NCI-H1694 (cell line): ENCODE results near the gene RPL4.
"Not testable (repeated sequence)": the region's sequence is repeated elsewhere in the genome, so short reads cannot be mapped to it uniquely, and the experiment has no call there.

Experiments used
- DNase-seq: peaks from one replicate; lab custom pipeline; 2025; lab: John Stamatoyannopoulos, UW

Gene RPL4

DNA sequence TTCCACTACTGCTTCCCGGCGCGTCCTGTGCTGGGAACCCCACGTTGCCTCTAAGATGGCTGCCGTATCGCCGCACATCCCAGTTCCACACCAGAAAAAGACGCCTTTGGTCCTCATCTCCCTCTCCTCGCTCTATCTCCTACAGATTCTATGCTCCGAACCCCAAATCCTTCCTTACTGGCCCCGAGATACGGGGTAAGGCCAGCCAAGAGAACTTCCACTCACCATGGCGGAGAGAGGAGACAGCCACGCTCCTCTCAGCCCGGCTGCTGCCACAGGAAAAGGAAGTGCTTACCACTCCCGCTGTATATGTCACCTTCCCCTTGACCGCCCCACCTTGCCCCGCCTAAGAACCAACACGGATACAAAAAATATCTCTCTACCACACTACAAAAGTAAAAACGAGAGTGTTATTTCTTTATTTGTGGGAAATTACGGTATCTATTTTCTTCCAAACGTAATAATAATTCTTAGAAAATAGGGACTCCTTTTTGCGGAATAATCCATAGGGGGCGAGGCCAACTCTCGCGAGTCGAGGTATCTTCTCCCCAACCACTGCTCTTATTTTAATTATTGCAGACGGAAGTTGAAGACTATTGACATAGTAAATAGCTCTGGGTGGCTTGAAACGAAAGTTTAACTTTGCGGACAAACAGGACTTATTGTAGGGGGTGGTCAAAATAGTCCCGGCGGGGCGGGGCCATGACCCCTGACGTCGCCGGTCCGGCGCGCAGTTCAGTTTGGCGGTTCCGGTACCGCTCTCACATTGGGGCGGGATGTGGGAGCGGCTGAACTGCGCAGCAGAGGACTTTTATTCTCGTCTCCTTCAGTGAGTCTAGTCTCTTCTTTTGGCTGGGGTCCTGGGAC is at the start of gene RPL4, which contains the start of gene ZWILCH:
Gene RPL4 (minus strand): TSS at position 293 of the 867 bp plus-strand sequence. CDS start 65 bp downstream, at position 228.
Gene ZWILCH (plus strand): TSS at position 764 of the 867 bp plus-strand sequence. CDS start 13 bp downstream, at position 777.
- peak; percentile 36 for DNase-seq

DNA sequence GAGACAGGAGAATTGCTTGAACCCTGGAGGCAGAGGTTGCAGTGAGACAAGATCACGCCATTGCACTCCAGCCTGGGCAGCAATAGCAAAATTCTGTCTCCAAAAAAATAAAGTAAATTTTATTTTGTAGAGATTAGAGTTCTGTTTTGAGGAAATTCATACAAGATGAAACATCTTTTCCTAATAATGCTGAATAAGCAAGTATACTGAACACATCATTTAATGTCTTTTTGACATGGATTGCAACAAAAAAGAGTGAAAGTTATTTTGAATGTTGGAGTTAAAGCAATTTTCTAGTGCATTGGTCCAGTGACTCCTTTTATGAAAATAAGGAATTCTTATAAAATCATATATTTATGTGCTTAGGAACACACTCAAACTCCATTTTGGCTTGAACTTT is 40.6 kb upstream of the RPL4 start:
- DNase-seq: no peak

DNA sequence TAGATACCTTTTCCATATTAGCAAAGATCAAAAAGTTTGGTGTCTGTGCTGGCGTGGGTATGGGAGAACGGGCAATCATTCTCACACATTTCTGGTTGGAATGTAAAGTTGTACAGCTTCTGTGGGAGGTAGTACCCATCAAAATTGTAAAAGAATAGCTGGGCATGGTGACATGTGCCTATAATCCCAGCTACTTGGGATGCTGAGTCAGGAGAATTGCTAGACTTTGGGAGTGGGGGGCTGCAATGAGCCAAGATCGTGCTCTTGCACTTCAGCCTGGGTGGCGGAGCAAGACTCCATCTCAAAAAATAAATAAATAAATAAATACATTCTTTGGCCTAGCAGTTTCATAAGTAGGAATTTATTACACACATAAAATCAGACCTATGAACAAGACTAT is 38.2 kb upstream of the RPL4 start:
- no peak for DNase-seq

- DNase-seq: no peak
These were observed 30.4 kb upstream of the RPL4 start for GRCh38 chr15:66535056-66535455.

- no peak for DNase-seq
These were observed 20.2 kb upstream of the RPL4 start for GRCh38 chr15:66524838-66525237.

DNA sequence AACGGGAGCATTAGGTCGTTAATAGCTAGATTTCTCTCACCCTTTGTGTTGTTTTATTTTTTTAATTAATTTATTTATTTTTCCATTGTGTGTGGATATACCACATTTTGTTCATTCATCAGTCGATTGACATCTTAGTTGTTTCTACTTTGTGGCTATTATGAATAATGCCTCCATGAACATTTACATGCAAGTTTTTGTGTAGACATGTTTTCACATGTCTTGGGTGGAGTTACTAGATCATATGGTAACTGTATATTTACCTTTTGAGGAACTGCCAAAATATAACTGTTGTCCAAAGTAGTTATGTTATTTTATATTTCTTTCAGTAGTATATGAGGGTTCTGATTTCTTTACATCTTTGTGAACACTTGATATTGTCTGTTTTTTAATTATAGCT is 19.3 kb upstream of the RPL4 start:
- DNase-seq: no peak

DNA sequence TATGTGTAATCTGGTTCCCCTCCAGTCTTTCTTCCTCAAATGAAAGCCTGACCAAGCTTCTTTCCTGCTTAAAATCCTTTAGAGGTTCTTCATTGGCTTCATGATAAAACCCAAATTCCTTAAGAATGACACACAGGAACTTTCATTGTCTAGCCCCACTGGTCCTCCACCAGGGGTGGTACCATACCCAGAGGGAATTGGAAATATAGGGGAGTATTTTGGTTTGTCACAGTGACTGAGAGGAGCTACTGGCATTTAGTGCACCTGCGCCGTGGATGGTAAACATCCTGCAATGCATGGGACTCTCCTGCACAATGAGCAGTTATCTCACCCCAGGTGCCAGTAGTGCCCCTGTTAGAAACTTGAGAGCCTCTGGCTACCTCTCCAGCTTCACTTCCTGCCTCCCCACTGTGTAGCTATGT is 11.3 kb upstream of the RPL4 start:
- no peak for DNase-seq

DNA sequence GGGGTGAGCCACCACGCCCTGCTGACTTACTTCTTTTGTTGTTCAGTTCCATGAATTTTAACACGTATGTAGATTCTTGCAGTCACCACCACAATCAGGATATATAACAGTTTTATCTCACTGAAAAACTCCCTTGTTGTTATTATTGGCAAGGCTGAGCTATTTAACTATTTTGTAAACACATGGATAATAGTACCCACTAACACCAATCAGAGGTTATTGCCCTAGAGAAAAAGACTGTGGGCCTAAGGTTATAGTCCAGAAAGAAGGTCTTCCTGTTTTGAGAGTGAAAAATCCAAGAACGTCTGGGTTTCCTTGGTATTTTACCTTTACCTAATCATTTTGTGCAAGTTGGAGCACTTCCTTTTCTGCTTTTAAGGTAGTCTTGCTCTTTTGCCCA is 9.9 kb upstream of the RPL4 start:
- DNase-seq: no peak

- DNase-seq: no peak
These were observed 3.7 kb upstream of the RPL4 start for GRCh38 chr15:66508293-66508883.

DNA sequence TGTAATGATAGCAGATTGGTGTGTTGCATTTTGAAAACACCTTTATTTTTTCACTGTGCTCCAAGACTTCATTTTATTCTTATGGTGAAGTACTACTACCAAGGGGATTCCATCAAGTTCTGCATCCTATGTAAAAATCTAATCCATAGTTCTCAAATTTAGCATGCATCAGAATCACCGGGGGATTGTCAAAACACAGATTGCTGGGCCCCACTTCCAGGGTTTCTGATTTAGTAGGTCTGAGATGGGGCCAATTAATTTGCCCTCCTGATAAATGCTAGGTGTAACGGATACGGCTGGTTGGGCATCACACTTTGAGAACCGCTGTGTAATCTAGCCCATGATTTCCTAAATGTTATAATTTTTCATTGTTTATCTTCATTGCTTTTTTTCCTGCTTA is 1.2 kb upstream of the RPL4 start:
- no peak for DNase-seq

GRCh38 chr15:66505430-66505811 is 766 bp upstream of the RPL4 start:
- no peak for DNase-seq

DNA sequence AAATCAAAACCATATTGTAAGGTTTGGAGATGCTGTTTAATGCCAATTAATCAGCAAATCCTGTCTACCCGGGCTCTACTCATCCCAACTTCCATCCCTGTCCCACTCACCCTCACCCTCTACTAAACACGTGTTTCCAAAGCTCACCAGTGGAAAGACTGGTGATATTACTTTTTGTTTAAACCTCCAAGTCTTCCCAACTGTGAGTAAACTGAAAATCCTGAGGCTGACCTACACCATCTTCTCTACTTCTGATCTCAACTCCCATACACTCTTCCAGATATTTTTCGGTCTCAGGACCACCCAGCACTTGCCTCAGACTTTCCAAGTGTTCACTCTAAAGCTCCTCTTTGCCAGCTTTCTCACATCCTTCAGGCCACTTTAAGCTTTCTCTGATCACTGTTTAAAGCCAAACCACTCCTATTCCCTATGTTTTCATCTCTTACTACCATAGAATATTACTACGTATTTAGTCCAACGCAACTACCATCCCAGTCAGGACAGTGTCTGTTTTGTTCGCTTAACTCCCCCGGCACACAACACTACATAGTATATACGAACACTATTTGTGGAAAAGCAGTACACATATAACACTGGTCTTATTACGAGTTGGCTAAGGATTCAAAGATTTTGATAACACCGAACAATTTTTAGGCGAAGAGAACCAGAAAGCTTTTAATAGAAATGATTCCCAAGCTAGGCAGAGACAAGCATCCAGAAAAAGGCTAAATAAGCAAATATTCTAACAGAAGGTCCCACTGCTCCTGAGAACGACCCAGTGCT is 684 bp downstream of the RPL4 start:
- DNase-seq: no peak

DNA sequence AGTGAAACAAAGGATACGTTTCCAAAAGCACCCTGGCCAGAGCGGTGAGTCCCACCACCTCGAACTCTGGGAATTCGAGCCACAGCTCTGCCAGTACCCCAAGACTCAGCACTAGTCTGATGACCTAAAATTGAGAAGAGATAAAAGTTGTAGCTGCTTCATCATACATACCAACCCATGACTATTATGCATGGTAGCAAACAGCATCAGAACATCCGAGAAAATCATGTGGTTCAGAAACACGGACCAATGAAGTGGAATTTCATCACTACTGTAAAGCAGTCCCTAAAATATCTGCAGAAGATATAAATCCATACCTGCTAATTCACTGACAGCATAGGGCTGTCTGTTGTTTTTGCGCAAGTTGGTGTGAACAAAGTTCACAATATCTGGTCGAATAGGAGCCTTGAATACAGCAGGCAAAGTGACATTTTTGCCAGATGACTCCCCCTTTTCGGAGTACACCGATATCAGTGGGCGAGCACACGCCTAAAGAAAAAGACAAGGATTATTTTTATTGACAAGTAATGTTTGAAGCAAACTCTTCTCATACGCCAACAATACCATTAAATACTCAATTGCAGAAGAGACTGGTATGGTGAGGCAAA is 1.5 kb downstream of the RPL4 start:
- DNase-seq: not testable (repeated sequence)

- no peak for DNase-seq
These were observed 2.2 kb downstream of the RPL4 start for GRCh38 chr15:66502491-66502890.

GRCh38 chr15:66500346-66500745 is 4.3 kb downstream of the RPL4 start:
- DNase-seq: not testable (repeated sequence)

DNA sequence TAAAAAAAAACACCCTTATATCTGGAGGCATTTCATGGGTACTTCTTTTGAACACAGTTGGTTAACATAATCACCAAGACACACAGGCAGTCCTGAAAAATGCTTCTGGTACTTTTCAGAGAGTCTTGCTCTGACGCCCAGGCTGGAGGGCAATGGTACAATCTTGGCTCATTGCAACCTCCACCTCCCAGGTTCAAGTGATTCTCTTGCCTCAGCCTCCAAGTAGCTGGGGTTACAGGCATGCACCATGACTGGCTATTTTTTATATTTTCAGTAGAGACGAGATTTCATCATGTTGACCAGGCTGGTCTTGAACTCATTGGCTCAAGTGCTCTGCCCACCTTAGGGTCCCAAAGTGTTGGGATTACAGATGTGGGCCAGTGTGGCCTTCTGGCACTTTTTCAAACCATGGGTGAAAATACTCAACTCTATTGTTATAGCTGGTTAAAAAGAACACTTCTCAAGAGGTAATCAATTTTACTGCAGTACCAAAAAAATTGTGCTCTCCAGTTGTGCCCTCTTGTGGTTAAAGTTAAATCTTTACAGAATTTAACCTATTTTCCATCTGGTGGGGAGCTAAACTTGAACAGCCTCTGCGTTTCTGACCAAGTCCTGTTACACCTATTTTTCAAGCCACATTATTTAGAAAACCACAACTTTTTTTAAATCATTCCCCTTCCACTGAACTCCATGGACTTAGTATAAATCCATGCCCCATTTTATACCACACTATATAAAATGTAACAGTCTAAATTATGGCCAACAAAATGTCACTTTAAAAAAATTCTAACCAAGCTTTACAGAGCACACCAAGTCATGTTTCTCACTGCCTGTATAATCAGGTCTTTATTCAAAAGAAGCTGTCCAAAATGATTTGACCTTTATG is 5.9 kb downstream of the RPL4 start:
- DNase-seq: peak; percentile 6

DNA sequence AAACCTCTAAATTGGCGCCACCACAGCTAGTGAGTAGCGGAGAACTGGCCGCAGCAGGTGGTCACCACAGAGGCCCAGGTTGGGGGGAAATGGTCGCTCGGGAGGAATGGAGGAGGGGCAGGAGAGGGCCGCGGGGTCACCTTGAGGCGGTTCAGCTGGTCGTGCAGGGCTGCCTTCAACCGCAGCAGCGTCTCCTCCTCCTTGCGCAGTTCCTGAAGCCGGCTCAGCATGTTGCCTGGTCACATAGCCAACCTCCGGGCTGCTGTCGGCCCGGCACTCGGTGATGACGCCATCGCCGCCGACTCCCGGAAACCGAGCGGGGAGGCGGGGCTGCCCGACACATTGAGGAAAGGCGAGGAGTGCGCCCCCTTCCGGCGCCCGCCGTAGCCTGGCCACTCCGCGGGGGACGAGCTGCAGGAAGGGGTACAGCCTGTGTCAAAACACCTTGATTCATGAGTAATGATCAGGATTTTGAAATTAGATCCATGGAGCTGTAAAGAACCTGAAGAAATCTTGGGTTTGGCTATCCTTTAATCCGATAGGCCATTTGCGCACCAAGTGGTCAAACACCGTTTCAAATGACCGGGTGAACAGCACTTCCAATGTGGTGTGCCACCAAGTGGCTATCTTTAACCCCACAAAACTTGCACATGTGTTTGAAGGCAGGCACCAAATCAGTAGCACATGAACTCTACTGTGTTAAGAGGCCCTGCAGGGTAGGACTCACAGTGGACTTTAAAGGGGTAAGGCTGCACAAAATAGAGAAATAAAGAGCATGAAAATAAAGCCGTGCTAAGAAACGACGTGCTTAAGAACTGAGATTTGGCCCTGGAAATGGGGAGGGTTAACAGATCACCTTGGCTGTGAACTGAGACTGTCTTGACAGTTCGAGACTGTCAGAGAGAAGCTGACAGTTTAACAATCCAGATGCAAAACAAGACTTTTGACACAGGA is 6.9 kb downstream of the RPL4 start, which contains the start of gene SNAPC5:
Gene SNAPC5 (minus strand): TSS at position 261 of the 954 bp plus-strand sequence. CDS start 31 bp downstream, at position 230.
- peak; percentile 67 for DNase-seq

- DNase-seq: no peak
These were observed 7.6 kb downstream of the RPL4 start for GRCh38 chr15:66496951-66497501.

DNA sequence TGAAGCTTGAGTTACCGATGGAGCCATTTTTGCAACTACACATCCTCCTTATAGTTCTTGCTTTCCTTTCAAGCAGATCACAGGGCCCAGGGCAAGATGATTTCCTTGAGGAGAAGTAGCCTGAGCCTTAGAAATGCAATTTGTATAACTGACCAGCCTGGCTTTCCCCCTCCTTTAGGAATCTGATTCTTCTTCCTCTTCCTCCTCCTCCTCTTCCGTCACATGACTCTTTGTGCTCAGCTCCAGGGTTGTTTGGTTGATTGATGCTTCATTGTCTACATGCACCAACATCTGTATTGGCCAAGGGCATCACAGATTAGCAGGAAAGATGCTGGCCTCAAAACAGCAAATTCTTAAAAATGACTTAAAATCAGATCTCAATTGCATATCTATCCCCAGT is 10.4 kb downstream of the RPL4 start:
- DNase-seq: no peak

DNA sequence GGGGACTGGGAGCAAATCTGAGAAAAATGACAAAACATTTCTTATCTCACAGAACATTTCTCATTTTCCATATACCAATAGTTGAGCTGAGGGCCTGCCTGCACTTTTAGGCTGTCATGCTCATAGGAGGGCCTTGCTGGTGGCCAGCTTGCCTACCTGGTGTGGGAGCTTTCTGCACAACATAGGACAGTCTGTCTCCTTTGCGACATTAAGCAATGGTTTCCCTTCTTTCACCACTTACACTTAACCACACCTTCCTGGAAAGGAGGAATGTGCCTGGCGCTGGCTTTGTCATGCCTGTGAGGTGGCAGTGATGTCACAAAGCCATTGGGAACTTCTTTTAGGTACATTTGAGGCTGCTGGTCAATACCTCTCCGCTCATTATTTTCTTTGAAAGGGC is 12.8 kb downstream of the RPL4 start:
- DNase-seq: no peak
